NT2/D1 (cell line): ENCODE results near the gene SV2C.
"Not testable (repeated sequence)": the region's sequence is repeated elsewhere in the genome, so short reads cannot be mapped to it uniquely, and the experiment has no call there.

Experiments used
- YY1 ChIP-seq: IDR thresholded peaks from 2 replicates; pipeline ENCODE4 v1.6.1; 2011; ENCODE audit not compliant: insufficient read length, insufficient read depth
- ZNF274 ChIP-seq: IDR thresholded peaks from 2 replicates; pipeline ENCODE4 v1.6.1; 2011; ENCODE audit warnings: mild to moderate bottlenecking, low read depth, low read length

DNA sequence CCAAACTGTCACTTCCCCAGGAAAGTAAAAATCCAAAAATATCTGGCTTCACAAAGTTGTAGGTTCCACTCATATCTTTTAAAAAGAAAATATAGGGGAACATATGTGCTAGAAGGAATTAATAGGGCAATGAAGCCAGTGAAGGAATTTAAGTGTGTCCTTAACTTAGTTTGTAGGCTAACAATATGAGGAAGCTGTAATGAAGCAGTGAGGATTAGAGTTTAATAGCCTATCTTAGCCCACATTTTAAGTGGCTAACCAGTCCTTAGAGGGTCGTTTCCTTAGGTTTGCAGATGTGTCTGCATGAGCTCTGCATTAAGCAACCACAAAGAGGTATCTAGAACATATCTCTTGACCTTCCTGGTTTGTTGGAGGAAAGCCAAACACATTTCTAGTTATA, 218.7 kb downstream of the SV2C start:
- not testable (repeated sequence) for TF ChIP-seq YY1, ZNF274
